Stimulated activated CD4-positive, alpha-beta T cell treated with anti-CD3 and anti-CD28 coated beads, Interleukin-4, amount 100 ng/mL, for 24 hours (primary cell): Measurements from ENCODE around the gene BICD2.

Experiments used
- DNase-seq: peaks from one replicate; pipeline ENCODE4 v3.0.0-alpha.2; 2020

Gene BICD2

DNA sequence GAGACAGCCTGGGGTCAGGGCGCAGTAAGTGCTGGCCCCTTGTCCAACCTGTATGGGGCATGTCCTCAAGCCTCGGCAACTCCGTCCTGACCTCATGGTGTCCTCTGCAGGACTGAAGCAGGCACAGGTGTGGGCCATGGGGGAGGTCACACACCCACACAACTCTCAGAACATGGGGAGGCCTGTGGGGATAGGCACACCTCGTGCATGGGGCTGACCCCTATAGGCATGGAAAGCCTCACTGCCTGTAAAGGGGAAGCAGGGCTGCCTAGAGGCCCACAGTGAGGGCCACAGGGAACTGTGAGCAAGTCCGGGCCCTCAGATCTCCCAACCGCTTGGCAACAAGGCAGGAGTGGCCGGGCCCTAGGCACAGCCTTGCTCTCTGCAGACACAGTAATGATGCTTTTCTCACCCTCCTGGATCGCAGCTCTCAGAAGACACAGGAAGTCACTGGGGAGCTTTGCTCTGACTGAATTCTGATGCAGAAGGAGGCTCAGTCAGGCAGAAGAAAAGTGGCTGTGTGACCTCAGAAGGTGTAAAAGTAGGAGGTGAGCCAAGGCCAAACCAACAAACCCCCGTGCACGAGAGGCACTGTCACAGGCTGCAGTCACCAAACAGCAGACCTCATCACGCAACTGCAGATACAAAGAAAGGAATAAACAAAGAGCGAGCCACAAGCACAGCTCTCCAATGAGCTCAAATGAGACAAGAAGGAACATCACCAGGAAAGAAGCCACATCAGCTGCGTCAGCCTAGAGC, 100.1 kb downstream of the BICD2 start:
- DNase-seq, result peak; percentile 6

- DNase-seq, result no peak
Measured at GRCh38 chr9:92663951-92664350, 100.7 kb downstream of the BICD2 start.

DNA sequence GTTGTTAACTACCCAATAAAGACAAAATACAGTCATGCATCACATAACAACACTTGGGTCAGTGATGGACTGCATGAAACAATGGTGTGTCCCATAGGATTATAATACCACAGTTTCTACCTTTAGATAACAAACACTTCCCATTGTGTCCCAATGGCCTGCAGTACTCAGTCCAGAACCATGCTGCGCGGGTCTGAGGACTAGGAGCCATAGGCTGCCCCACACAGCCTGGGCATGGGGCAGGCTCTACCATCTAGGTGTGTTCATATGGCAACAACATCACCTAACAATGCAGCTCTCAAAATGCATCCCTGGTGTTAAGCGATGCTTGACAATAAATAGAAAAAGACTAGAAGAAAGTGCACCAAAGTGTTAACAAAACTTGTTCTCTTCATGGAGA, 101.5 kb downstream of the BICD2 start:
- DNase-seq, result no peak

DNA sequence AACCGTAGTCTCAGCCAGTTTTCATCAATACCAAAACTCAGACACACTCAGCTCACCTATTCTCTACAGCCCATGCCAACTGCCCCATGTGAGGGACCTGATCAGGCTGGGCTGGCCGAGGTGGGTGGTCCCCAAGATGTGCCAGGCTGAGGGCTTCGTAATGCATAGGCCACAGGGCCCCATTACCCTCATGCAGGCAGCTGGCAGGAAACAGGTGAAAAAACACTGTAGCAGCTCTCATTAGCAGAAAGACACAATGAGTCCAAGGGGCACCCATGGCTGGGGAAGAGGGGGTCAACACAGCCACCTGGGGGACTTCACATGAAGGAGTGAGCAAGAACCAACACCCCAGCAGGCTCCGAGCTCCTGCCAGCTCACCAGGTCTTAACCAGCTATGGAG, 102.9 kb downstream of the BICD2 start:
- DNase-seq, result no peak
